ENCODE measurements around the gene ACTG1.

ACTG1 gene

DNA sequence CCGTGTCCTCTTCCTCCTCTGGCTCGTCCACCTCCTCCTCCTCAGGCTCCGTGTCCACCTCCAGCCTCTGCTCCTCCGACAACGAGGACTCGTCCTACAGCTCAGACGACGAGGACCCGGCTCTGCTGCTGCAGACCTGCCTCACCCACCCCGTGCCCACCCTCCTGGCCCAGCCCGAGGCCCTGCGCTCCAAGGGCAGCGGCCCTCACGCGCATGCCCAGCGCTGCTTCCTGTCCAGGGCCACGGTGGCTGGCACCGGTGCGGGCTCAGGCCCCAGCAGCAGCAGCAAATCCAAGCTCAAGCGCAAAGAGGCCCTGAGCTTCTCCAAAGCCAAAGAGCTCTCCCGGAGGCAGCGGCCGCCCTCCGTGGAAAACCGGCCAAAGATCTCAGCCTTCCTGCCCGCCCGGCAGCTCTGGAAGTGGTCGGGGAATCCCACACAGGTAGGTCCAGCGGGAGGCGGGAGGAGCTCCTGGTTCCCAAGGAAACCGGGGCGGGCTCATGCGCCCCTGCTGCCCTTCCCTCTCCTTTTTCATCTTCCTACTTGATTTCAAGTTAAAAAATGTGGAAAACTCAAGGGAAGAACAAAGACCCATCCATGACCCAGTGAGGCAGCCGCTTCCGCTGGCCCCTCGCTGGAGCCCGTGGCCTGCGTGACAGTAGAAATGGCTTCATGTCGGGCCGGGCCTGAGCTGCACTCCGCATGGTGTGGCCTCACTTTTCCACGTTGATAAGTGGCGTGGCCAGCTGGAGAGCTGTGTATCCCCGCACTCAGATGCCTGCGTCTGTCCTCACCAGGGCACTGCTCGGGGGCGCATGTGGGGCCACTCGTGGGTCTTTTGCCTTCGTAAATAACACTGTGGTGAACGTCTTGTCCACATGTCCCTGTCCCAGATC lies 50.7 kb downstream of the ACTG1 start:
- Histone ChIP-seq H3K9me3 (ENCODE audit: insufficient read depth, low read length) (no peaks in the 10 kb centered on the region; the same call in 1 of the 2 replicates), H3K4me1 (ENCODE audit: insufficient read depth, insufficient read length) (peaks cover 14% of the 10 kb centered on the region), H3K27me3 (ENCODE audit: insufficient read depth, insufficient read length) (no peaks in the 10 kb centered on the region), H3K9ac (ENCODE audit: insufficient read length, low read depth) (no peak overlapping the region), H3K4me3 (ENCODE audit: insufficient read length, low read depth) (no peak overlapping the region), H3K36me3 (ENCODE audit: insufficient read depth, insufficient read length, low read length) (peaks cover 10% of the 10 kb centered on the region)
- TF ChIP-seq YY1 (IDR thresholded peaks at IDR 0.05; ENCODE audit: insufficient read depth, insufficient read length) (no peak), SUZ12 (IDR thresholded peaks at IDR 0.05; ENCODE audit: extremely low read depth, insufficient read depth, insufficient read length) (no peak), ZNF274 (IDR thresholded peaks at IDR 0.05; ENCODE audit: low read depth, low read length) (no peak)
- DNase-seq (ENCODE audit: low read depth, low spot score), result no peak

DNA sequence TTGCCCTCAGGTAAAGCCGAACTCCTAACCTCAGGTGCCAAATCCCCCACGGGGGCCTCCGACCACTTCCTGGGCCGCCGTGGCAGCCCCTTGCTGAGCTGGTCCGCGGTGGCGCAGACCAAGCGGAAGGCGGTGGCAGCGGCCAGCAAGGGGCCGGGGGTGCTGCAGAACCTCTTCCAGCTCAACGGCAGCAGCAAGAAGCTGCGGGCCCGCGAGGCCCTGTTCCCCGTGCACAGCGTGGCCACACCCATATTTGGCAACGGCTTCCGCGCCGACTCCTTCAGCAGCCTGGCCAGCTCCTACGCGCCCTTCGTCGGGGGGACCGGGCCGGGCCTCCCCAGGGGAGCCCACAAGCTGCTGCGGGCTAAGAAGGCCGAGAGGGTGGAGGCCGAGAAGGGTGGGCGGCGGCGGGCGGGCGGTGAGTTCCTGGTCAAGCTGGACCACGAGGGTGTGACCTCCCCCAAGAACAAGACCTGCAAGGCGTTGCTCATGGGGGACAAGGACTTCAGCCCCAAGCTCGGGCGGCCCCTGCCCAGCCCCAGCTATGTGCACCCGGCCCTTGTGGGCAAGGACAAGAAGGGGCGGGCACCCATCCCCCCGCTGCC lies 51.6 kb downstream of the ACTG1 start:
- Histone ChIP-seq H3K9me3 (ENCODE audit: insufficient read depth, low read length) (no peaks in the 10 kb centered on the region; the same call in 1 of the 2 replicates), H3K9ac (ENCODE audit: insufficient read length, low read depth) (no peak overlapping the region), H3K36me3 (ENCODE audit: insufficient read depth, insufficient read length, low read length) (peaks cover 10% of the 10 kb centered on the region), H3K4me1 (ENCODE audit: insufficient read depth, insufficient read length) (peaks cover 22% of the 10 kb centered on the region), H3K4me3 (ENCODE audit: insufficient read length, low read depth) (no peak overlapping the region), H3K27me3 (ENCODE audit: insufficient read depth, insufficient read length) (no peaks in the 10 kb centered on the region)
- DNase-seq (ENCODE audit: low read depth, low spot score), result no peak
- TF ChIP-seq SUZ12 (IDR thresholded peaks at IDR 0.05; ENCODE audit: extremely low read depth, insufficient read depth, insufficient read length) (no peak), ZNF274 (IDR thresholded peaks at IDR 0.05; ENCODE audit: low read depth, low read length) (no peak), YY1 (IDR thresholded peaks at IDR 0.05; ENCODE audit: insufficient read depth, insufficient read length) (no peak)

All from NT2/D1 (cell line).